Pons (tissue), 1 donor: ENCODE measurements around the gene GLRX3.
A peak's percentile ranks its signal among the peaks of the same experiment; 100 is the strongest.
"Not testable (repeated sequence)": the region's sequence is repeated elsewhere in the genome, so short reads cannot be mapped to it uniquely, and the experiment has no call there.

Source experiments
- DNase-seq: peaks from one replicate; pipeline ENCODE4 v3.0.0-alpha.2; 2016; ENCODE audit warnings: low spot score

GLRX3 gene

DNA sequence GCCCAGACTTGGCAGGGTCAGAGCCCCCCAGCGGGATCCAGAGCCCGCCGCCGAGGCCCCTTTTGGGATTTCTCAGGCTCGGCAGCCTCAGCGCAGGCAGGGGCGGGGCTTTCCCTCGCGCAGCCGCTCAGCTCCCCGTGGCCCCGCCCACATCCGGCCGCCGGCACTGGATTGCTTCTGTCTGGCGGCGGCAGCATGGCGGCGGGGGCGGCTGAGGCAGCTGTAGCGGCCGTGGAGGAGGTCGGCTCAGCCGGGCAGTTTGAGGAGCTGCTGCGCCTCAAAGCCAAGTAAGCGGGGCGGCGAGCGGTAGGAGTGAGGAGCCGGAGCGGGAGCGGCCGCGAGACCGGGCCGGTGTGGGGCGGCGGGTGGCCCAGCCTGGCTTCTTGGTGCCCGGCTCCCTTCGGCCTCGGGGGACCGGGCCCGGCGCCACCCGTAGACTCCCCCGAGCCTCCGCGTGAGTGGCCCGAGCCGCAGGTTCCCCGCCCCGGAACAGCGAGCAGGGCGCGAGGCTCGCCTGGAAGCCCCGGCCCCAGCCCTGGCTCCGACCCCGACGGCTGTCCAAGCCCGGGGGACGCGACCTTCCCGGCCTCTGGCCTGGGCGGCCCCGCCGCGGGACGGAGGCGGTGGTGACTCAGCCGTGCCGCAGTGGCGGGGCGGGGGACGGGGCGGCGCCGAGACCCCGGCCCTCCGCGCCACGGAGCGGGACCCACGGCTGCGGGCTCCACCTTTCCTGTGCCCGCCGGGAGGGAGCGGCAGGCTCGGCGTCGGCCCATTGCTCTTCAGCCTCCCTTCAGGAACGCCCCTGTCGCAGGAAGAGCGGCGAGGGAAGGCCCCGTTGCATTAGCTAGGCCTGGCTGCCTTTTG, at the start of gene GLRX3:
Gene GLRX3, plus strand, starts transcription at position 166 of the 864 bp plus-strand sequence. Its CDS starts 30 bp downstream, at position 196.
- peak; percentile 63 for DNase-seq

DNA sequence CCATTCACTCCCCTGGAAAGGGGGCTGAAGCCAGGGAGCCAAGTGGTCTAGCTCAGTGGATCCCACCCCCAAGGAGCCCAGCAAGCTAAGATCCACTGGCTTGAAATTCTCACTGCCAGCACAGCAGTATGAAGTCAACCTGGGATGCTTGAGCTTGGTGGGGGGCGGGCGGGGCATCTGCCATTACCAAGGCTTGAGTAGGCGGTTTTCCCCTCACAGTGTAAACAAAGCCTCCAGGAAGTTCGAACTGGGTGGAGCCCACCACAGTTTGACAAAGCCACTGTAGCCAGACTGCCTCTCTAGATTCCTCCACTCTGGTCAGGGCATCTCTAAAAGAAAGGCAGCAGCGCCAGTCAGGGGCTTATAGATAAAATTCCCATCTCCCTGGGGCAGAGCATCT, 45.6 kb upstream of the GLRX3 start:
- DNase-seq = not testable (repeated sequence)

DNA sequence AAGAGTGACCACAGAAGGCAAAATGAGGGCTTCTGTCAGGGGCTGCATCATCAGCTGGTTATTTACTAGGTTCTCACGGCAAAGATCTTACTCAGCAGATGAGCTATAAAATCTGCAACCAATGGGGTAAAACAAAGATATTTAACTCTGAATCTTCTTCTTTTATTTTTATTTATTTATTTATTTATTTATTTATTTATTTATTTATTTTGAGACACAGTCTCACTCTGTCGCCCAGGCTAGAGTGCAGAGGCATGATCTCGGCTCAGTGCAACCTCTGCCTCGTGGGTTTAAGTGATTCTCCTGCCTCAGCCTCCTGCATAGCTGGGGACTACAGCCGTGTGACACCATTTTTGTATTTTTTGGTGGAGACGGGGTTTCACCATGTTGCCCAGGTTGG, 36.8 kb upstream of the GLRX3 start:
- no peak for DNase-seq

DNA sequence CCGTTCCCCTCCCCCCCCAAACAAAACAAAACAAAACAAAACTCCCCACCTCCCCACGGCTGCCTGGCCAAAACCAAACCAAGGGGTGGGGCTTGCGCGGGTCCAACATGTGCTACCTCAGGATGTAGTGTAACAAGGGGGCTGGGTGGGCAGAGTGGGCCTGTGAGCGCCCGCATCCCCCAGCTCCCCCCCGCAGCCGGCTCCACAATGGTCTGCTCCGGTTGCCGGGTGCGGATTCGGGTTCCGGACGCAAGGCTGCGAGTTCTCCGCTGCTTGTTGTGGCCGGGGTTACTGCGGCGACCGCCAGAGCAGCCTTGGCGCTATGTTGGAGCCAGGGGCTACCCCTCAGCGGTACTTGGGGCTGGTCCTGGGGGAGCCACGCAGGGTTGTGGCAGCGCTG, 30.5 kb upstream of the GLRX3 start:
- DNase-seq = no peak

DNA sequence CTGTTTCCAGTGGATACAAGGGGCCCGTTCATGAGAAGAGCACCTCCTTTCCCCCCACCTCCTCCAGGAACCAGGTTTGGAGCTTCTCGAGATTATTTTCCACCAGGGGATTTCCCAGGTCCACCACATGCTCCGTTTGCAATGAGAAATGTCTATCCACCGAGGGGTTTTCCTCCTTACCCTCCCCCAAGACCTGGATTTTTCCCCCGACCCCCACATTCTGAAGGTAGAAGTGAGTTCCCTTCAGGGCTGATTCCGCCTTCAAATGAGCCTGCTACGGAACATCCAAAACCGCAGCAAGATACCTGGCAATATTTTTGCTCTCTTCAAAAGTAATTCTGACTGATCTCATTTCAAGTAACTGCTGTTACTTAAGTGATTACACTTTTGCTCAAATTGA, 28.0 kb upstream of the GLRX3 start:
- not testable (repeated sequence) for DNase-seq

DNA sequence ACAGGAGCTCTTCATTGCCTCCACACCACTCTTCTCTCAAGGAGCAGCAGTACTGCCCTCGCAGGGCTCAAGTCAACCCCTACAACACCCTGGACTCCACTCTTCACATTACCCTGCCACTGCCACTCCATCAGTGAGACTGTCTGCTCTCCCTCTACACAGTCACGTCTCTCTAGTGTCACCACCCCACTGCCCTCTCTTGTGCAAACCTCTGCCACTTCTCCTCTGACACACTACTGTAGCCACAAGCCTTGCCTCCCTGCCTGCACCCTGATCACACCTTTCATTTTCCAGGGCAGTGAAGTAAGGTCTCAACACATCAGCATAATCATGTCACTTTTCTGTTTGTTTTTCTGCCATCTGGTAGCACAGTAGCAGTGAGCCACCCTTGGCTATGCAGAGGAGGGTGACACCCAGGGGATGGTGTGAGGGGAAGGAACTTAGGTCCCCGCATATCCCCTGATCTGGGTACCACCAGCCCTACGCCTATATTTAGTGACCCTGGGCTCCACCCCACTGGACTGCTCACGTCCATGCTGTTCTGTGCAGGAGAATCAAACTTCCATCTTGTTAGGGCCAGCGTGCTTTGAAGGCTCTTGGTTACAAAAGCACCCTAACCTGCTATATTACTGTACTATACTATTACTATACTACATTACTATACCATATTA, 27.1 kb upstream of the GLRX3 start:
- DNase-seq = peak; percentile 12

DNA sequence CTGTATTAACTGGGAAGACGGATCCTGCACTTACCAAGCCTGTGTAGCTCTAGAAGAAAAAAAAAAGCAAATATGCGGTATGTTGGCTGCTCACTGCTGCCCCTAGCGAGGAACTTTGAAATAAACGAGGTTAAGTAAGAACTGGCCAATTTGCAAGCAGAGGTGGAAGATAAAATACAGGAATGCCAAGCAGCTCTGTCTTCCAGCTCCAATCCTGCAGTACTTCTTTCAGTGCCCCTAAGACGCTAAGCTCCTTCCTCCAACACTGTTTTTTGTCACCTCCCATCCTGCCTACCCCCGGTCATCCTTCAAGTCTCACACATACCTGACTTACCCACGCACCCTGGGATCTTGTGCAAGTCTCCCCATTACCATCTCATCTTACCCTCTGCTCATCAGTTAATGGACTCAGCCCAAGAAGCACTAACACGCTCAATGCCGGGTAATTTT, 26.4 kb upstream of the GLRX3 start:
- peak; percentile 90 for DNase-seq

DNA sequence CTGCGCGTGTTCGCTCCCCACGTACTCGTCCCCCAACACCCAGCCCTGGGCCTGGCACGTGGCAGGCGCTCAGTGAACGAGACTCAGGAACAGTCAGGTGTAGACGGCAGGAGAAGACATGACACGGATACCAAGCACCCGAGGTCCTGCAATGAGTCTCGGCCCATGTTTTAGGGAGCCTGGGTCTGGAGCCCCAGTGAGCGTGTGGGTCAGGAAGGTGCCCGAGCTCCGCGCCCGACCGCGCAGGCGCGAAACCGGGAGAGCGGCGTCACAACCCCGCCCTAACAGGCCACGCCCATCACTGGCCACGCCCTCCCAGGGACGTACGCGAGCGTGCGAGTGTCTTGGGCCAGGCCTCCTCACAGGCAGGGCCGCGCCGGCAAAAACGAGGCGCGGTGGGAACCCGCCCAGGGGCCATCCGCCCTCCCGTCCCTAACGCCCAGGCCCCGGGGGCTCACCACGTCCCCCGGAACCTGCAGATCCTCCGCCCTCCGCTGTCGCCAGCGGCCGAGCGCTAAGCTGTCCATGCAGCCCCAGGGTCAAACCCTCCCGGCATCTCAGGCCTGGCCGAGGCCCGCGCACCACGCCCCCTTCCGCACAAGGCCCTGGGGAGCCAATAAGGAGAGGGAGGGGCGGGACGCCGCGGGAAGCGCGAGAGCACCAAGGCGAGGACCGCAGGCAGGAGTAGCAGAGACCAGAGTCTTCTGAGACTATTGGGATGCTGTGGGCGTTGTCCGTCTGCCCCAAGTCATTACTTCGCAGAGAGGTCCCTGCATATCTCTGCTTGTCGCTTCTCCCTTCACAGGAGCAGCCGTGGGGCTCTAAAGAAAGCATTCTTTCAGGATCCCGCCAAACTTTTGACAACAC, 25.7 kb upstream of the GLRX3 start, which contains the start of gene C10orf143:
Gene C10orf143, minus strand, starts transcription at position 585 of the 867 bp plus-strand sequence. Its CDS starts 58 bp downstream, at position 527.
- peak; percentile 97 for DNase-seq

DNA sequence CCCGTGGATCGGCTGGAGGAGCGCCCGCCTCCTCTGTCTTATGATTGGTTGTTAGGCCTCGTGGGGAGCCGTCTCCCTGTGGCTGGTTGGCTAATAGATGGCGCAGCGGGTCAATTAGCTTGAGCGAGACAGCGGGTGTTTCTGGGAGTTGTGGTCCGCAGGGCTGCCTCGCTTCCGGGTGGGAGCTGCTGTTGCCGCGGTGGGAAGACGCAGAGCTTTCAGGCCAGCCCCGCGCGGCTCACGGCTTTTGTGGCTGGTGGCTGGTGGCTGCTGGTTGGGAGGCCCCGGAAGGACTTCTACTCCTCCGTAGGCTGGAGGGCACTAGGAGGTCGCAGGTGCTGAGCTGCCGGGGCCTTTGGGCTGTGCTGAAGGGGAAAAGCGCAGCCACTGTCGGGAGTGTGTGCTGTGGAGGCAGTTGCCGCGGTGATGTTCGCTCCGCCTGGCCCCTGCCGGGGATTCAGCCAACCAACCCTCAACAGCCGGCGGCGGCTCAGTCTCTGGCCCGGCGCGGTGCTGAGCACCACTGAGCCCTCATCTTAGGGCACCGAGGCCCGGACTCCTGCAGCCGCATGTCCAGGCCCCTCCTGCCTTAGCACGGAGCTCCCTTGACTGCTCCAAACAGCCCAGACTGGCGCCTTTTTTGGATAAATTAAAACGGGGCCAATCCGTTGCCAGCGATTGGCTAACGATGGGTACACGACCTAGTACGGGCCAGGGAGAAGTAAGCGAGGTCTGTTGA, 24.9 kb upstream of the GLRX3 start:
- peak; percentile 99 for DNase-seq

DNA sequence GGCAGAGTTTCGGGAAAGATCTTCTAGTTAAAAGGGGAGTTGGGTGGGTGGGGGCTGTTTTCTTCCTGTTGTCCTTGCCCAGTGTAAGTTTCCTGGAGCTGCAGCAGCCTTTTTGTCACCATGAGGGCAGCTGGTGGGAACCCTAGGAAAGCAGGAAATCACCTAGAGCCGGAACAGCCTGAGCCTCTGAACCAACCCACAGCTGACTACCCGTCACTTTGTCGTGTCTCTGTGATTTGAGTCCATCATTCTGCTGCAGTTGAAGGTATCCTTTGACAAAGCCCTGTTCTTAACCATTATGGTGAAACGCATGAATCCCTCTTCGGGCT, 24.4 kb upstream of the GLRX3 start:
- no peak for DNase-seq

DNA sequence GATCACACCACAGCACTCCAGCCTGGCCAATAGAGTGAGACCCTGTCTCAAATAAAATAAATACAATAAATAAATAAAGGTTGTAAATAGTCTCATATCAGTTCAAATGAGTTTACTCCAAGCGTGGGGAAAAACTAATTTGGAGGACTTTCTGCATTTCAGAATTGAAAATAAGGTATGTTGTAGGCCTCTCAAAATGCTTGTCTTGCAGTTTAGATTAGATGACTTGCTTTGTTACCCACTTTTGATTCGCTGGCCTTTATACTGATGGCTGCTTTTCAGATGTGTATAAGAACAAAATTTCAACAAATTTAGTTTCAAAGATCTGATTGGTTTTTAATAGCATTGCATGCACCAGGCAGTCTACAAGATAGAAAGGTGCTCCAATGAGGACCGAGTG, 23.4 kb upstream of the GLRX3 start:
- no peak for DNase-seq

DNA sequence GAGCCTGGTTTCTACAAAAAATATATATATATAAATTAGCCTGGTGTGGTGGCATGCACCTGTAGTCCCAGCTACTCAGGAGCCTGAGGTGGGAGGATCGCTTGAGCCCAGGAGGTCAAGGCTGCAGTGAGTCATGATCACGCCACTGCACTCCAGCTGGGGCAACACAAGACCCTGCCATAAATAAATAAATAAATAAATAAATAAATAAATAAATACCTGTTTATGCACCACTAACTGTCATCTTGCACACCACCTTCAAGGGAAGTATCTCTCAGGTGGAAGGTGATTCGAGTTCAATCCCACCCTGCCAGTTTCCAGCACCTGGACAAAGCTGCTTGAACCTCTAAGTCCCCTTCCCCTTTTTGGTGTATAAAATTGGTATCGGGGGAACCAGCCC, 19.2 kb upstream of the GLRX3 start:
- not testable (repeated sequence) for DNase-seq

DNA sequence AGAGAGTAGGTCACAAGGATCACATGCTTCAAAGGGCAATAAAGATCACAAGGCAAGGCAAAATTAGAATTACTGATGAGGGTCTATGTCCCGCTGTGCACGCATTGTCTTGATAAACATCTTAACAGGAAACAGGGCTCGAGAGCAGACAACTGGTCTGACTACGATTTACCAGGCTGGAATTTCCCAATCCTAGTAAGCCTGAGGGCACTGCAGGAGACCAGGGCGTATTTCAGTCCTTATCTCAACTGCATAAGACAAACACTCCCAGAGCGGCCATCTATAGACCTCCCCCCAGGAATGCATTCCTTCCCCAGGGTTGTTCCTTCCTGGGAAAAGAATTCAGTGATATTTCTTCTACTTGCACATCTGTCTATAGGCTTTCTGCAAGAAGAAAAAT, 18.7 kb upstream of the GLRX3 start:
- DNase-seq = not testable (repeated sequence)

DNA sequence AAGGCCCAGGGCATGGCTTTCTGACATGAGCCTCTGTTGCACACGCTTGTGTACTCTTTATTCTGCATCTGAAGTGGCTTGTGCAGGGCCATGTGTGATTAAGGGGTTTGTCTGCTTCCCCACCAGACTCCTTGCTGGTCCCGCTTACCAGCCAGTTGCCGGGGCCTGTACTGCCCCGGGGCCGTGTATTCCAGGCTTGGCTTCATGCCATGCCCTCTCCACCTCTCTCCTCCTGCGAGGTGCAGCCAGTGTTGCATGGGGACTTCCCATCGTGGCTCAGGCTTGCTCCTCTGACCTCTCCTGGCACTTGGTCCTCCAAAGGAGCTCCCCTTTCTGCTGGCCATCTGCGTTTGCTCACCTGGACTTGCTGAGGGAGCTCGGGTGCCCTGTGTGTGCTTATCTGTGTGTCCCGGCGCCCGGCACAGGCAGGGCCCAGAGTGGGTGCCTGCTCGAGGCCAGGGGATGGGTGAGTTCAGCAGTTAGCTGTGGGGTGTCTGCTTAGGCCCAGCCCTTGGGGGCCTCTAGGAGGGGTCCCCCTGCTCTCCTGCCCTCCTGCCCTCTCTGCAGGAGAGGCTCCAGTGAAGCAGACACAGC, 14.6 kb upstream of the GLRX3 start:
- DNase-seq = no peak

DNA sequence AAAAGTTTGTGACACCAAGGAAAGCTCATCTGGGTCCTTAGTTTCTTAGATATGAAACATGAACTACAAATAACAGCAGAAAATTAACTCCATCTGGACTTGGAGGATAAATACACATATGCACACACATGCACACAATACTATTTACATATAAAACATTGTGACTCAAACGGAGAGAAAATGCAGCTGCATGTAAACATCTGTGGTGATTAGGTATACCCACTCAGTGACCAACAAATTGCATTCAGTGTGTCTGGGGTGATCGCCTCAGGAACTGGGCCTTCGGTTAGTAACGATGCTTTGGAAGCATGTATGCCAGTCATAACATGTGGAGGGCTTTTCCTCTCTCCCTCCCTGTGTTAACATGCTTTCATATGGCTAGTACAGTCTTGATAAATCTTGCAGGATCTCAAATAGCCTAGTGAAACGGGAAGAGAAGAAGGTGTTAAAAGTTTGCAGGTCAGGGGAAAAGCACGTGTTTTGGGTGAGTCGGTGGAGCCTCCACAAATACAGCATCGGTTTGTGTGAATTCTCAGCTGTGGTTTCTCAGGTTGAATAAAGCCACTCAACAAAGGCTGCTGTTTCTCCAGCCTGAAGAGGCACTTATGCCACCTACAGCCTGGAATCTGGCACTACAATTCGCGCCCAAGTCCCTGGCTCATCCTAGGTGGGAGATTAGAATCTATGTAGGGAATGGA, 8.7 kb upstream of the GLRX3 start:
- peak; percentile 70 for DNase-seq

DNA sequence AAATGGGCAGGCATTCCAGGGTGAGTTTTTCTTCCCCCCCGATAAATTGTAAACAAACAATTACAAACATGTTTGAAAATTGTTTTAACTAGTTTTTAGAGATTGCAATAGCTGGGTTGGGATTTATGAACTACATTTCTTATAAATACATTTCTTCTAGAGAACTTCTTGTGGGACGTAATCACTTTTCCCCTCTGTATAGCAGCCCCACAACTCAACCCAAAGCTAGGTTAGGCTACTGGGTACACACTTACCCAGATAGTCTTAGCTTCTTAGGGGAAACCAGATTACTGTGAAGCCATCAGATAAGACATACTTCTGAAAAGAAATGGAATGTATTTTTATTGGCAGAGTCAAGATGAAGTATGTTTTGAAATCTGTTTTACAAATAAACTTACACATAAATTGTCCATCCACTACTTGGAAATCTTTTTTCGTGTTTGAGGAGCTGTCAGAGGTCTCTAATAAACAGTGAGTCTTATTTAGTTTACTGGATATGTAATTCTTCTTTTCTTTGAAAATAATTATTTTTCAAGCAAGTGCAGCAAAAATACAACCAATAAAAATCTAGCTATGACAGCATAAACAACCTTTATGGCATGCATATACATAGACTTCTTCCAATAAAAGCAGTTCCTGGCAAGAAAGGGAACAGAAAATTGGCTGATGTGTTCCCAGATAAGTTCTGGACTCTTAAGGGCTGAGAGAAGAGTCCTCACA, 8.0 kb upstream of the GLRX3 start:
- no peak for DNase-seq

DNA sequence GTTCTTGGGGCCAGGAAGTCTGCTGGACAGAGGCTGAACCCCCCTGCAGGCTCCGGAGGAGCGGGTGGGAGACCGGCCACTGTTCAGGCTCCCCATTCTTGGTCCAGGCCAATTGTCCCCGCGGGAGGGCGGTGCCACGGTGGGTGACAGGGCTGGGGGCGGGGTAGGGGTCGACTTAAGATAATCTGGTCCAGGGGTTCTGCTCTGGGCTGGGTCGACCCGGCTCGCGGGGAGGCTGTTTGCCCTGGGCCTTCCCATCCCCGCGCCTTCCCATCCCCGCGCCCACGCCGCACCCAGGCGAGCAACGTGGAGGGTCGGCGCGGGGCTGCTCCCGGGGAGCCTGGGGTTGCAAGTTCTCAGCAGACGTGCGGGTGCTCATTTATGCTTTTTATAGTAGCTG, 7.3 kb upstream of the GLRX3 start:
- no peak for DNase-seq

DNA sequence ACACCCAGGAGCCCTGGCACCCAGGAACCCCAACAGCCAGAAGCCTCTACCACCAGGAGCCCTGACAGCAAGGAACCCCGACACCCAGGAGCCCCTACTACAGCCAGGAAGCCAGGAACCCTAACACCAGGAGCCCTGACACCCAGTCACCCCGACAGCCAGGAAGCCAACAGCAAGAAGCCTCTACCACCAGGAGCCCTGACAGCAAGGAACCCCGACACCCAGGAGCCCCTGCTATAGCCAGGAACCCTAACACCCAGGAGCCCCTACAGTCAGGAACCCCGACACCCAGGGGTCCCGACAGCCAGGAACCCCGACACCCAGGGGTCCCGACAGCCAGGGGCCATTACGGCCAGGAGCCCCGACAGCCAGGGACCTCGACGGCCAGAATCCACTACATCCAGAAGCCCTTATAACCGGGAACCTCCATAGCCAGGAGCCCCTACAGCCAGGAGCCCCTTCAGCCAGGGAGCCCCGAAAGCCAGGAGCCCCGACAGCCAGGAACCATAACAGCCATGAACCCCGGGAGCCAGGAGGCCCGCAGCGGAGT, 440 bp upstream of the GLRX3 start:
- no peak for DNase-seq

DNA sequence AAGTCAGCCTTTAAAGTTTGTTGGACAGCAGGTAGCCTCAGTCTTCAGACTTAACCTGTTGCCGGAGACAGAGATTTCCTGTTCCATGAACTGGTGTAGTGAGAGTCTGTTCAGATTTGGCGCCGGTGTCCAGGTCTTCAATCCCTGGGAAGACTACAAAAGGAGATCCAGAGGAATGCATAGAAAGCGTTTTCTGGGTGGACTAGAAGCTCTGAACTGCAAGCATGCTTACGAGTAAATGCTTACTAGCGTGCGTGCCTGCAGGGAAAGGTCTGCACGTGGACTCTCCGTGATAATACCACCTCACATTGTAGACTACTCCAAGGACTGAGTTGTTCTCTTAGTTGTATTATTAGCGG, 878 bp downstream of the GLRX3 start:
- no peak for DNase-seq
